MCF 10A (cell line): ENCODE data around the gene MYCT1. TPM values are rescaled to one million over a fixed set of nuclear protein-coding genes. Genes with fewer than 3 reads are reported as not detected.

Experiments used
- BruUV-seq: library from RNA; stranded (reverse); fragments of 400-500 nt; replicated peaks from 2 replicates; lab custom pipeline; 2021; lab: Mats Ljungman, UMichigan
- CTCF ChIA-PET: fragments of 300-600 bp; sonication (Branson Sonifier 250); formaldehyde crosslinking; extraction: SDS; loops from one replicate; lab custom pipeline; 2021; ENCODE audit warnings: antibody characterized with exemption, inconsistent platforms; lab: Yijun Ruan, JAX
- POLR2A ChIA-PET: fragments of 300-600, 350-650 bp; sonication (Branson Sonifier 250); formaldehyde crosslinking; extraction: SDS; loops from one replicate; lab custom pipeline; 2020; ENCODE audit warnings: antibody characterized with exemption, inconsistent platforms; lab: Yijun Ruan, JAX
- DNase-seq: peaks from one replicate; pipeline ENCODE4 v3.0.0-alpha.2; 2018; ENCODE audit not compliant: unreplicated experiment
- H3K27ac Mint-ChIP-seq: one replicate; pipeline ENCODE4 v1.8.0; 2022; ENCODE audit warnings: mild to moderate bottlenecking, low read depth, mixed read lengths; ENCODE audit not compliant: unreplicated experiment
- H3K27me3 Mint-ChIP-seq: one replicate; pipeline ENCODE4 v1.8.0; 2022; ENCODE audit warnings: mixed read lengths; ENCODE audit not compliant: insufficient read depth, unreplicated experiment
- H3K36me3 Mint-ChIP-seq: one replicate; pipeline ENCODE4 v1.8.0; 2022; ENCODE audit warnings: mild to moderate bottlenecking, moderate library complexity, mixed read lengths; ENCODE audit not compliant: insufficient read depth, unreplicated experiment
- H3K4me1 Mint-ChIP-seq: one replicate; pipeline ENCODE4 v1.8.0; 2022; ENCODE audit warnings: mixed read lengths; ENCODE audit not compliant: insufficient read depth, unreplicated experiment
- H3K4me3 Mint-ChIP-seq: one replicate; pipeline ENCODE4 v1.8.0; 2022; ENCODE audit warnings: mild to moderate bottlenecking, moderate library complexity, mixed read lengths; ENCODE audit not compliant: unreplicated experiment
- H3K9me3 Mint-ChIP-seq: one replicate; pipeline ENCODE4 v1.8.0; 2022; ENCODE audit warnings: mixed read lengths; ENCODE audit not compliant: unreplicated experiment
- intact Hi-C: fragments of 100-400 bp; cut with micrococcal nuclease; formaldehyde crosslinking; loops from 2 replicates; pipeline ENCODE4 v1.14.1; 2022
- total RNA-seq: library from RNA; stranded (reverse); gene quantifications from 2 replicates; pipeline ENCODE4 v1.2.3, GENCODE V29; 2022
- TF ChIP-seq, protein P1 (sequence below): fragments of 200-600 bp; IDR thresholded peaks from one replicate; pipeline ENCODE4 v1.8.0; 2022; ENCODE audit warnings: antibody characterized with exemption, mild to moderate bottlenecking; ENCODE audit not compliant: unreplicated experiment

The MYCT1 gene
- total RNA-seq, 1 experiment from 2014 or later, result not detected

DNA sequence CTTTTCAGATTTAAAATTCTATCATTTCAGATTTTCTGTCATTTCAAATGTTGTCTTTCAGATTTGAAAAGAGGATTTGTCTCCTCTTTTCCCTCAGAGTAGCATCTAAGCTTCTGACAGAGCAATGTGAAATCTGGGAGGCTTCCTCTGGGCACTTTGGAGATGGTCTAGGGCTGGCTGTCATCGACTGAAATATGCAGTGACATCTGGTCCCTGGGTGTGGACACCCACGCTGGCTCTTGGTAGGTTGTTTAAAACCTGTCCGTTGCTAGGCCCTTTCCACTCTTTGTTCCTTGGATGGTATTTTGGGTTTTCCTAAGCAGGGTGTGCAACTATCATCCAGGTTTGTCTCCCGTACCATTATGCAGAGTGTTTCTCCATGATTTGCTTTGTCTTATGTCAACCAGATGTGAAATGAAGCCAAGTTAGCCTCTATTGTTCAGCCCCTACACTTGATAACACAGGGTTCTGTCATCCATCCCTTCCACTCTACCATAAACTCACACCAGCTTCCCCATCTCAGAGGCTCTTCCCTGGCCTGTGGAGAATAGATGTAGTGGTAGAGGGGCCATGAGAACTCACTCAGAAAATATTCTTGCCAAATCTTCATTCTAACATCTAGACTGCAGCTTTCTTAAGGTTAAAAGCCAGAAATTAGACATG, 47.9 kb downstream of the MYCT1 start:
- Mint-ChIP-seq H3K27ac (no peak overlapping the region), H3K4me1 (peaks cover 13% of the 10 kb centered on the region), H3K36me3 (no peaks in the 10 kb centered on the region), H3K27me3 (peaks cover 53% of the 10 kb centered on the region), H3K4me3 (no peak overlapping the region), H3K9me3 (no peaks in the 10 kb centered on the region)
- DNase-seq, result no peak
- intact Hi-C loops, result no loop called here
- ChIA-PET CTCF (interaction anchor here (0.6 kb wide), 2 partner anchors 27 to 171 kb away, joined by 3 to 4 read pairs; no protein-coding TSS in a partner anchor), POLR2A (interaction anchor here (0.6 kb wide), 1 partner anchor 31 kb away, joined by 3 read pairs; no protein-coding TSS in a partner anchor)
- TF ChIP-seq, protein P1, sequence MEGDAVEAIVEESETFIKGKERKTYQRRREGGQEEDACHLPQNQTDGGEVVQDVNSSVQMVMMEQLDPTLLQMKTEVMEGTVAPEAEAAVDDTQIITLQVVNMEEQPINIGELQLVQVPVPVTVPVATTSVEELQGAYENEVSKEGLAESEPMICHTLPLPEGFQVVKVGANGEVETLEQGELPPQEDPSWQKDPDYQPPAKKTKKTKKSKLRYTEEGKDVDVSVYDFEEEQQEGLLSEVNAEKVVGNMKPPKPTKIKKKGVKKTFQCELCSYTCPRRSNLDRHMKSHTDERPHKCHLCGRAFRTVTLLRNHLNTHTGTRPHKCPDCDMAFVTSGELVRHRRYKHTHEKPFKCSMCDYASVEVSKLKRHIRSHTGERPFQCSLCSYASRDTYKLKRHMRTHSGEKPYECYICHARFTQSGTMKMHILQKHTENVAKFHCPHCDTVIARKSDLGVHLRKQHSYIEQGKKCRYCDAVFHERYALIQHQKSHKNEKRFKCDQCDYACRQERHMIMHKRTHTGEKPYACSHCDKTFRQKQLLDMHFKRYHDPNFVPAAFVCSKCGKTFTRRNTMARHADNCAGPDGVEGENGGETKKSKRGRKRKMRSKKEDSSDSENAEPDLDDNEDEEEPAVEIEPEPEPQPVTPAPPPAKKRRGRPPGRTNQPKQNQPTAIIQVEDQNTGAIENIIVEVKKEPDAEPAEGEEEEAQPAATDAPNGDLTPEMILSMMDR, result no peak
- no TSS peak for BruUV-seq

DNA sequence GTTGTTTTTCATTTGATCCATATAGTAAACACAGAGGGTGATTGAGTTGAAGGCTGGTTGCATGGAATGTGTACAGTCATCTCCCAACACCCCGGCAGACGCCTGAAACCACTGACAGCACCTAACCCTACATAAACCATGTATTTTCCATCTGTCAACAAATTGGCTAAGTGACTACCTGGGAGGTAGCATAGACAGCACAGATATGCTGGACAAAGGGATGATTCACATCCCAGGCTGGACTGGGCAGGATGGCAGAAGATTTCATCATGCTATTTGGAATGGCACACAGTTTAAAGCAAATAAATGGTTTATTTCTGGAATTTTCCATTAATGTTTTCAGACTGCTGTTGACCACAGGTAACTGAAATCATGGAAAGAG, 48.5 kb downstream of the MYCT1 start:
- H3K36me3 Mint-ChIP-seq, result no peaks in the 10 kb centered on the region
- TF ChIP-seq, protein P1, result no peak
- no TSS peak for BruUV-seq
- DNase-seq, result peak; percentile 66
- intact Hi-C loops, result no loop called here
- ChIA-PET POLR2A (interaction anchor here (0.6 kb wide), 1 partner anchor 31 kb away, joined by 3 read pairs; no protein-coding TSS in a partner anchor), CTCF (interaction anchor here (0.6 kb wide), 1 partner anchor 170 kb away, joined by 3 read pairs; no protein-coding TSS in a partner anchor)
- peaks cover 48% of the 10 kb centered on the region for H3K27me3 Mint-ChIP-seq
- peaks cover 13% of the 10 kb centered on the region for H3K4me1 Mint-ChIP-seq
- H3K27ac Mint-ChIP-seq, result no peak overlapping the region
- no peaks in the 10 kb centered on the region for H3K9me3 Mint-ChIP-seq
- H3K4me3 Mint-ChIP-seq, result no peak overlapping the region

DNA sequence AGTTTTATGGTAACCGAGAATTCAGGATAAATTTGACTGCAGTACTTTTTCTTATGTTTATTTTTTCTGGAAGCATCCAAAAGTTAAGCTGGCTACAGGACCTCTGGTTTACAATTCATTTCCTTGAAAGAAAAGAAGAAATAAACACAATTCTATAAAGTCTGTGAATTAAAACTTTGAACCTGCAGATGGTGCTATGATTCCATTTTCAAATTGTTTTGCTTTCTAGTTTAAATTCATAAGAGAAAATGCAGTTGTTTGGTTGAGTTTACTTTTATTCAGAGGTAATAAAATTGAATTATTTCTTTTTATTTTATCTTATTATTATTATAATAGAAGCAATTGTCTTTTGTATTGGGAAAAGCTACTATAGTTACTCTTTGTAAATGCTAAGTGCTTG, 51.1 kb downstream of the MYCT1 start:
- peaks cover 41% of the 10 kb centered on the region for H3K27me3 Mint-ChIP-seq
- intact Hi-C loops, result loop anchor here (1.0 to 2.0 kb wide), 3 partner anchors 148 to 275 kb away; no protein-coding TSS in a partner anchor
- H3K4me1 Mint-ChIP-seq, result peaks cover 13% of the 10 kb centered on the region
- H3K9me3 Mint-ChIP-seq, result no peaks in the 10 kb centered on the region
- TF ChIP-seq, protein P1, result peak; percentile 41
- no peaks in the 10 kb centered on the region for H3K36me3 Mint-ChIP-seq
- ChIA-PET POLR2A (interaction anchor here (0.6 to 1.3 kb wide), 4 partner anchors 13 to 261 kb away, joined by 3 read pairs; no protein-coding TSS in a partner anchor), CTCF (interaction anchor here (0.6 to 5.3 kb wide), 12 partner anchors 13 to 1999 kb away, joined by 3 to 49 read pairs (median 4); no protein-coding TSS in a partner anchor)
- H3K4me3 Mint-ChIP-seq, result no peak overlapping the region
- H3K27ac Mint-ChIP-seq, result no peak overlapping the region
- peak; percentile 31 for DNase-seq
- BruUV-seq, result no TSS peak

DNA sequence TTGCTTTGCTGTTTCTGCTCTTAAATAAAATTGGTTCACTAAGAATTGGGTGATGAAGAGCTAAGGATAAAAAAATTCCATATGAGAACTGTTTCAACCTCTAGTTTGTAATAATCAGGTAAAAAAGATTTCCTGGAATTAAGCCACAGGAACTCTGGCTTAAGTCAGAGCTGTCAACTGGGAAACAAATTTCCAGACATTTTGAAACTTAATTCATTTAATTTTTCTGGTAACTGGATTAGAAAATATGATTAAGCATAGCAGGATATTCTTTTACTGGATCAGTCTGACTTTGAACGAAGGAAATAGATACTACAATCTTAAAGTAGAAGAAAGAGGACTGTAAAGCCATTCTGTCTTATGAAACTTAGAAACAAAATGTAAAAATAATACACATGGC, 51.6 kb downstream of the MYCT1 start:
- H3K9me3 Mint-ChIP-seq, result no peaks in the 10 kb centered on the region
- ChIA-PET POLR2A (interaction anchor here (0.6 to 1.3 kb wide), 4 partner anchors 12 to 261 kb away, joined by 3 read pairs; no protein-coding TSS in a partner anchor), CTCF (interaction anchor here (0.6 to 5.3 kb wide), 9 partner anchors 13 to 511 kb away, joined by 3 to 49 read pairs (median 5); no protein-coding TSS in a partner anchor)
- peaks cover 41% of the 10 kb centered on the region for H3K27me3 Mint-ChIP-seq
- DNase-seq, result no peak
- no peak overlapping the region for H3K4me3 Mint-ChIP-seq
- no peak overlapping the region for H3K27ac Mint-ChIP-seq
- TF ChIP-seq, protein P1, result no peak
- intact Hi-C loops, result loop anchor here (1.0 to 2.0 kb wide), 2 partner anchors 147 to 275 kb away; no protein-coding TSS in a partner anchor
- no peaks in the 10 kb centered on the region for H3K36me3 Mint-ChIP-seq
- no TSS peak for BruUV-seq
- H3K4me1 Mint-ChIP-seq, result peaks cover 13% of the 10 kb centered on the region
